ENCODE data around the gene KRTAP10-2.

KRTAP10-2 gene

GRCh38 chr21:44502171-44502958, 48.9 kb downstream of the KRTAP10-2 start:
- Histone ChIP-seq H3K4me1 (ENCODE audit: insufficient read depth, poor library complexity, severe bottlenecking) (no peaks in the 10 kb centered on the region), H3K9me3 (ENCODE audit: severe bottlenecking) (no peaks in the 10 kb centered on the region), H3K27me3 (ENCODE audit: insufficient read depth, poor library complexity, severe bottlenecking) (peaks cover 4% of the 10 kb centered on the region), H3K36me3 (ENCODE audit: low read depth) (no peaks in the 10 kb centered on the region), H3K4me3 (ENCODE audit: severe bottlenecking) (no peak overlapping the region), H3K27ac (ENCODE audit: poor library complexity, severe bottlenecking) (no peak overlapping the region)
- no peak for ATAC-seq (ENCODE audit: low read depth)
- DNase-seq (ENCODE audit: low spot score), result no peak
- TF ChIP-seq CTCF (IDR thresholded peaks at IDR 0.05; ENCODE audit: poor library complexity, severe bottlenecking), result no peak

Data from RWPE2 (cell line).